ENCODE results near the gene AGPAT2.

DNA sequence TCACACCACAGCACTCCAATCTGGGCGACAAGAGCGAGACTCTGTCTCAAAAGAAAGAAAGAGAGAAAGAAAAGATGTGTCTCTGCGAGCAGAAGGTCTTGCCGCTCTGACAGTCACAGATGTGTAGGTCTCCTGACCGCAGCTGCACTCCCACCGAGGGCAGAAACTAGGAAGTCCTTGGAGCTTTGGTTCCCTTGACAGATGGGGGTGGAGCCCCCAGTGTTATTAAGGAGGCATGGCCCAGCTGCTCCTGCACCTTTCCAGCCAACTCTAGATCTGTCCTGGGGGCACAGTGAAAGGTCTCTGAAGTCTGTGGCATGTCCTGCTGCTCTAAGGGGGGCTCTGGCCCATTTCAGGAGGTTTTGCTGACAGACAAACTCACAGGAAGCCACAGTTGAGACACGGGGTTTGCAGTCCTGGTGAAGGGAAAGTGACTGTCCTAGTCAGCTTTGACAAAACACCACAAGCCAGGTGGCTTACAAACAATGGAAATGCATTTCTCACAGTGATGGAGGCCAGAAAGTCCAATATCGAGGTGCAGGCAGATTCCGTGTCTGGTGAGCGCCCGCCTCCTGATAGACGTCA lies 16.1 kb upstream of the AGPAT2 start:
- TF ChIP-seq, protein P1, sequence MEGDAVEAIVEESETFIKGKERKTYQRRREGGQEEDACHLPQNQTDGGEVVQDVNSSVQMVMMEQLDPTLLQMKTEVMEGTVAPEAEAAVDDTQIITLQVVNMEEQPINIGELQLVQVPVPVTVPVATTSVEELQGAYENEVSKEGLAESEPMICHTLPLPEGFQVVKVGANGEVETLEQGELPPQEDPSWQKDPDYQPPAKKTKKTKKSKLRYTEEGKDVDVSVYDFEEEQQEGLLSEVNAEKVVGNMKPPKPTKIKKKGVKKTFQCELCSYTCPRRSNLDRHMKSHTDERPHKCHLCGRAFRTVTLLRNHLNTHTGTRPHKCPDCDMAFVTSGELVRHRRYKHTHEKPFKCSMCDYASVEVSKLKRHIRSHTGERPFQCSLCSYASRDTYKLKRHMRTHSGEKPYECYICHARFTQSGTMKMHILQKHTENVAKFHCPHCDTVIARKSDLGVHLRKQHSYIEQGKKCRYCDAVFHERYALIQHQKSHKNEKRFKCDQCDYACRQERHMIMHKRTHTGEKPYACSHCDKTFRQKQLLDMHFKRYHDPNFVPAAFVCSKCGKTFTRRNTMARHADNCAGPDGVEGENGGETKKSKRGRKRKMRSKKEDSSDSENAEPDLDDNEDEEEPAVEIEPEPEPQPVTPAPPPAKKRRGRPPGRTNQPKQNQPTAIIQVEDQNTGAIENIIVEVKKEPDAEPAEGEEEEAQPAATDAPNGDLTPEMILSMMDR (IDR thresholded peaks at IDR 0.05) = no peak
- no peak for TF ChIP-seq POLR2A (IDR thresholded peaks at IDR 0.05)
